ENCODE results near the gene FIZ1.
A peak's percentile ranks its signal among the peaks of the same experiment; 100 is the strongest.

Gene FIZ1

DNA sequence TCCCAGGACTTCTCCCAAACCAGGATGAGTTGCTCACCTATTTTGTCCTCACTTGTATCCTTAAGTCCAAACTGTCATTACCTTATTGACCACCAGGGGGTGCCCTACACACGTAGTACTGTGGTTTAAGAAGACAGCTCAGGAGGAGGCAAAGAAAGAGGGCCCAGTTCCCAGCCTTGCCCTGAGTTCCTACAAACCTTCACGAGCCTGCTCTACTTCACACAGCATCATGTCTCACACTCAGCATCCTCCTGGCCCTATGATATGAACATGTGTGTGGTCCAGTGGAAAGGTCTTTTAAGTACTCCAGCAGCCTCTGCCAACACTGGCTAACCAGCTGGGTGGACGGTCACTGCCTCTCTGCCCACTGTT, 33.1 kb upstream of the FIZ1 start:
- Histone ChIP-seq H3K36me3 (ENCODE audit: control insufficient read depth, low read depth, low read length) (no peaks in the 10 kb centered on the region), H3K27ac (ENCODE audit: low read length) (no peak overlapping the region), H3K27me3 (ENCODE audit: control insufficient read depth, insufficient read depth, low read length) (no peaks in the 10 kb centered on the region), H3K9ac (ENCODE audit: low read length) (no peak overlapping the region), H3K4me3 (ENCODE audit: low read length) (no peak overlapping the region), H3K9me3 (ENCODE audit: control insufficient read depth, low read depth, low read length) (no peaks in the 10 kb centered on the region), H3K4me1 (ENCODE audit: control insufficient read depth, low read depth, low read length) (no peaks in the 10 kb centered on the region)

- Histone ChIP-seq H3K9ac (ENCODE audit: low read length) (no peak overlapping the region), H3K36me3 (ENCODE audit: control insufficient read depth, low read depth, low read length) (no peaks in the 10 kb centered on the region), H3K4me1 (ENCODE audit: control insufficient read depth, low read depth, low read length) (no peaks in the 10 kb centered on the region), H3K27ac (ENCODE audit: low read length) (no peak overlapping the region), H3K4me3 (ENCODE audit: low read length) (no peak overlapping the region), H3K9me3 (ENCODE audit: control insufficient read depth, low read depth, low read length) (no peaks in the 10 kb centered on the region), H3K27me3 (ENCODE audit: control insufficient read depth, insufficient read depth, low read length) (no peaks in the 10 kb centered on the region)
Observed at GRCh38 chr19:55626350-55626749, 27.0 kb upstream of the FIZ1 start.

DNA sequence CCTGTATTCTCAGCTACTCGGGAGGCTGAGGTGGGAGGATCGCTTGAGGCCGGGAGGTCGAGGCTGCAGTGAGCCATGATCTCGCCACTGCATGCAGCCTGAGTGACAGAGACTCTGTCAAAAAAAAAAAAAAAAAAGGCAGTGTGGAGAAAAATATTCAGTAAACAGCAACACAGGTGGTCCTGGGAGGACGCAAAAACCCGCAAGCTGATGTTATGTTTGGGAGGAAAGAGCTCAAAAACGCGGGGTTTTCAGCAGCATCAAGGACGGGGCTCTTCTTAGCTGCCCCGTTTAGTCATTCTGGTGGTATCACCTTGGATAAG, 25.6 kb upstream of the FIZ1 start:
- Histone ChIP-seq H3K4me3 (ENCODE audit: low read length) (peak overlapping the region; percentile 64), H3K27ac (ENCODE audit: low read length) (peak overlapping the region; percentile 21), H3K9ac (ENCODE audit: low read length) (peak overlapping the region; percentile 49)

GRCh38 chr19:55624109-55625003, 25.0 kb upstream of the FIZ1 start, which contains the start of gene ZNF784:
TSS of gene ZNF784 (minus strand) at chr19:55624566. CDS start at chr19:55624561, 5 bp downstream.
- no peaks in the 10 kb centered on the region for H3K27me3 ChIP-seq (ENCODE audit: control insufficient read depth, insufficient read depth, low read length)
- H3K4me1 ChIP-seq (ENCODE audit: control insufficient read depth, low read depth, low read length), result no peaks in the 10 kb centered on the region
- no peaks in the 10 kb centered on the region for H3K9me3 ChIP-seq (ENCODE audit: control insufficient read depth, low read depth, low read length)
- no peaks in the 10 kb centered on the region for H3K36me3 ChIP-seq (ENCODE audit: control insufficient read depth, low read depth, low read length)
- H3K27ac ChIP-seq (ENCODE audit: low read length), result peak within 1 kb of the TSS; percentile 21
- peak within 1 kb of the TSS; percentile 64 for H3K4me3 ChIP-seq (ENCODE audit: low read length)
- peak within 1 kb of the TSS; percentile 49 for H3K9ac ChIP-seq (ENCODE audit: low read length)

More for the DNA sequence above, 25.6 kb upstream of the FIZ1 start:
- no peaks in the 10 kb centered on the region for H3K27me3 ChIP-seq (ENCODE audit: control insufficient read depth, insufficient read depth, low read length)
- H3K36me3 ChIP-seq (ENCODE audit: control insufficient read depth, low read depth, low read length), result no peaks in the 10 kb centered on the region
- H3K4me1 ChIP-seq (ENCODE audit: control insufficient read depth, low read depth, low read length), result no peaks in the 10 kb centered on the region
- no peaks in the 10 kb centered on the region for H3K9me3 ChIP-seq (ENCODE audit: control insufficient read depth, low read depth, low read length)

- Histone ChIP-seq H3K9me3 (ENCODE audit: control insufficient read depth, low read depth, low read length) (no peaks in the 10 kb centered on the region), H3K4me1 (ENCODE audit: control insufficient read depth, low read depth, low read length) (no peaks in the 10 kb centered on the region), H3K36me3 (ENCODE audit: control insufficient read depth, low read depth, low read length) (no peaks in the 10 kb centered on the region), H3K4me3 (ENCODE audit: low read length) (peak overlapping the region; percentile 50), H3K27me3 (ENCODE audit: control insufficient read depth, insufficient read depth, low read length) (no peaks in the 10 kb centered on the region), H3K9ac (ENCODE audit: low read length) (no peak overlapping the region), H3K27ac (ENCODE audit: low read length) (no peak overlapping the region)
Observed at GRCh38 chr19:55623561-55623960, 24.2 kb upstream of the FIZ1 start.

DNA sequence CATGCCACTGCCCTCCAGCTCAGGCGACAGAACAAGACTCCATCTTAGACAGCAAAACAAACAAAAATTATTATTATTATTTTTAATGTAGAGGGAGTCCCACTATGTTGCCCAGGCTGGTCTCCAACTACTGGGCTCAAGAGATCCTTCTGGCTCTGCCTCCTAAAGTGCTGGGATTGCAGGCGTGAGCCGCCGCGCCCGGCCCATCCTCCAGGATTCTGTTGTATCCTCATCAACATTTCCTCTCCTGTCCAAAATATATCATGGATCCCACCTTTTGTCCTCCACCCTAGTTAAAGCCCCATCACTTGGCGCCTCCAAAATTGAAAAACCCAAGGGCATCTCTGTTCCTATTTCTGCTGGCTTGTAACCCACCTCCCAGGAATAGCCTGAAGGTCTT, 23.8 kb upstream of the FIZ1 start:
- H3K4me1 ChIP-seq (ENCODE audit: control insufficient read depth, low read depth, low read length), result no peaks in the 10 kb centered on the region
- no peak overlapping the region for H3K4me3 ChIP-seq (ENCODE audit: low read length)
- H3K9ac ChIP-seq (ENCODE audit: low read length), result no peak overlapping the region
- H3K36me3 ChIP-seq (ENCODE audit: control insufficient read depth, low read depth, low read length), result no peaks in the 10 kb centered on the region
- no peak overlapping the region for H3K27ac ChIP-seq (ENCODE audit: low read length)
- H3K27me3 ChIP-seq (ENCODE audit: control insufficient read depth, insufficient read depth, low read length), result no peaks in the 10 kb centered on the region
- H3K9me3 ChIP-seq (ENCODE audit: control insufficient read depth, low read depth, low read length), result no peaks in the 10 kb centered on the region

- Histone ChIP-seq H3K4me1 (ENCODE audit: control insufficient read depth, low read depth, low read length) (no peaks in the 10 kb centered on the region), H3K9me3 (ENCODE audit: control insufficient read depth, low read depth, low read length) (no peaks in the 10 kb centered on the region), H3K36me3 (ENCODE audit: control insufficient read depth, low read depth, low read length) (peaks cover 3% of the 10 kb centered on the region), H3K9ac (ENCODE audit: low read length) (no peak overlapping the region), H3K4me3 (ENCODE audit: low read length) (no peak overlapping the region), H3K27me3 (ENCODE audit: control insufficient read depth, insufficient read depth, low read length) (no peaks in the 10 kb centered on the region), H3K27ac (ENCODE audit: low read length) (no peak overlapping the region)
Observed at GRCh38 chr19:55622242-55622969, 23.1 kb upstream of the FIZ1 start.

DNA sequence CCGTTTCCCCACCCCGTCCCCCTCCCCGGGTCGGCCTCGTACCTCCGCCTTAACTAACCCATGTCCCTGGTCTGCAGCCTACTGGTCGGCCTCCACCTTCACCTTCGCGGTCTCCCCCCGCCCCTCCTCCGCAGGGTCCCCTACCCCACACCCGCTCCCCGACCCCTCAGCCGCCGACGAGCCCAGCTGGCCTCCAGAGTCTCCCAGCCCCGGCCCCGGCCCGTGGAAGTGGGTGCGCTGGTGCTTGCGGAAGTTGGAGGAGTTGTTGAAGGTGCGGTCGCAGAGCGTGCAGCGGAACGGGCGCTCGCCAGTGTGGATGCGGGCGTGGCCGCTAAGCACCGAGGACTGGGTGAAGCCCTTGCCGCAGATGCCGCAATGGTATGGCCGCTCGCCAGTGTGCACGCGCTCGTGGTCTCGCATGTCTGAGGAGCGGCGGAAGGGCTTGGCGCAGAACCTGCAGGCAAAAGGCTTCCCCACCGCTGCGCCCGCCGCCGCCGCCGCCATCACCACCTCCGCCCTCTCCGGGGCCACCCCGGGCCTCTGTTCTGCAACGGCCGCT, 22.4 kb upstream of the FIZ1 start:
- H3K9ac ChIP-seq (ENCODE audit: low read length), result no peak overlapping the region
- no peak overlapping the region for H3K27ac ChIP-seq (ENCODE audit: low read length)
- H3K36me3 ChIP-seq (ENCODE audit: control insufficient read depth, low read depth, low read length), result peaks cover 5% of the 10 kb centered on the region
- no peaks in the 10 kb centered on the region for H3K27me3 ChIP-seq (ENCODE audit: control insufficient read depth, insufficient read depth, low read length)
- no peak overlapping the region for H3K4me3 ChIP-seq (ENCODE audit: low read length)
- no peaks in the 10 kb centered on the region for H3K4me1 ChIP-seq (ENCODE audit: control insufficient read depth, low read depth, low read length)
- no peaks in the 10 kb centered on the region for H3K9me3 ChIP-seq (ENCODE audit: control insufficient read depth, low read depth, low read length)

GRCh38 chr19:55621205-55621672, 21.9 kb upstream of the FIZ1 start:
- Histone ChIP-seq H3K27ac (ENCODE audit: low read length) (no peak overlapping the region), H3K9me3 (ENCODE audit: control insufficient read depth, low read depth, low read length) (no peaks in the 10 kb centered on the region), H3K4me1 (ENCODE audit: control insufficient read depth, low read depth, low read length) (no peaks in the 10 kb centered on the region), H3K27me3 (ENCODE audit: control insufficient read depth, insufficient read depth, low read length) (no peaks in the 10 kb centered on the region), H3K9ac (ENCODE audit: low read length) (no peak overlapping the region), H3K36me3 (ENCODE audit: control insufficient read depth, low read depth, low read length) (peaks cover 5% of the 10 kb centered on the region), H3K4me3 (ENCODE audit: low read length) (no peak overlapping the region)

GRCh38 chr19:55620410-55621204, 21.3 kb upstream of the FIZ1 start:
- Histone ChIP-seq H3K27ac (ENCODE audit: low read length) (no peak overlapping the region), H3K9ac (ENCODE audit: low read length) (no peak overlapping the region), H3K4me3 (ENCODE audit: low read length) (no peak overlapping the region), H3K36me3 (ENCODE audit: control insufficient read depth, low read depth, low read length) (peaks cover 5% of the 10 kb centered on the region), H3K9me3 (ENCODE audit: control insufficient read depth, low read depth, low read length) (no peaks in the 10 kb centered on the region), H3K27me3 (ENCODE audit: control insufficient read depth, insufficient read depth, low read length) (no peaks in the 10 kb centered on the region), H3K4me1 (ENCODE audit: control insufficient read depth, low read depth, low read length) (no peaks in the 10 kb centered on the region)

DNA sequence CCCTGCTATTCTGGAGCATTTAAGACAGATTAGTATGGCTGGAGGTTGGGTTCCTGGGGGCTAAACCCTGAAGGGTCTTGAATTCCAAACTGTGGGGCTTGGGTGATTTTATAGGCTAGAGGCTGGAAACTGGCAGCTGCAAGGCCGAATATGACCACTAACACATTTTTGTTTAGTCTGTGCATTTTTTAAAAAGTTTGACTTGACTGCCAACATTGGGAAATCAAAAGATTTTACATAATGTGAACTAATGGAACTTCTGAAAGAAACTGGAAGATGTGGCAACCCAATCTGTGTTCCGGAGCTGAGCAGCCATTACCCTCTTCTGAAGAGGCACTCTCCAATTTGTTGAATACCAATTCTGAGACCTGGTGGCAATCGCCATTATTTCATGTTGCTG, 20.0 kb upstream of the FIZ1 start:
- Histone ChIP-seq H3K4me1 (ENCODE audit: control insufficient read depth, low read depth, low read length) (no peaks in the 10 kb centered on the region), H3K27ac (ENCODE audit: low read length) (no peak overlapping the region), H3K9ac (ENCODE audit: low read length) (no peak overlapping the region), H3K9me3 (ENCODE audit: control insufficient read depth, low read depth, low read length) (no peaks in the 10 kb centered on the region), H3K4me3 (ENCODE audit: low read length) (no peak overlapping the region), H3K27me3 (ENCODE audit: control insufficient read depth, insufficient read depth, low read length) (no peaks in the 10 kb centered on the region), H3K36me3 (ENCODE audit: control insufficient read depth, low read depth, low read length) (peaks cover 5% of the 10 kb centered on the region)
